Activated CD4-positive, alpha-beta T cell treated with anti-CD3 and anti-CD28 coated beads for 24 hours (primary cell): ENCODE results near the gene ARHGEF3.
A peak's percentile ranks its signal among the peaks of the same experiment; 100 is the strongest.

Source experiments
- DNase-seq, 2 donors: peaks; one replicate each; pipeline ENCODE4 v3.0.0-alpha.2; 2020; ENCODE audit warnings: low read depth in 2 of 2

ARHGEF3 gene

GRCh38 chr3:56801662-56802377 is at the start of gene ARHGEF3:
Gene ARHGEF3 (minus strand): TSS chr3:56801949. CDS start chr3:56801798, 151 bp downstream.
- DNase-seq = peak; percentile 81 to 82

DNA sequence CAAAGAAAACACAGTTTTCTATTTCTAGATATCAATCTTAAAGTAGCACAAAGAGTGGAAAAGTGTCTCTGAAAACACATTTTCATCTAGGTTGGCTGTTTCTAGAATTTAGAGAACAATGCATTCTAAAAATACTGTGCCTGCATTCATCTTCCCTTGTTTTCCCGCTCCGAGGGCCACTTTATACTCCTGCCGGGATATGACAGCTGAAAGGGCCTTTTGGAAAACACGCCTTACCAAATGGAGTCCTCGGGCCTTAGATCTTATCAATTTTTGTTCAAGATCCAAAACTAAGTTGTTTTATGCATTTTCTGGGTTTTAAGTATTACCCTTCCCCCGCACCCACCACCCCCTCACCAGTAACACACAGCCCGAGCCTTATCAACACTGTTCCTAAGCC is 47.9 kb upstream of the ARHGEF3 start:
- DNase-seq = no peak

DNA sequence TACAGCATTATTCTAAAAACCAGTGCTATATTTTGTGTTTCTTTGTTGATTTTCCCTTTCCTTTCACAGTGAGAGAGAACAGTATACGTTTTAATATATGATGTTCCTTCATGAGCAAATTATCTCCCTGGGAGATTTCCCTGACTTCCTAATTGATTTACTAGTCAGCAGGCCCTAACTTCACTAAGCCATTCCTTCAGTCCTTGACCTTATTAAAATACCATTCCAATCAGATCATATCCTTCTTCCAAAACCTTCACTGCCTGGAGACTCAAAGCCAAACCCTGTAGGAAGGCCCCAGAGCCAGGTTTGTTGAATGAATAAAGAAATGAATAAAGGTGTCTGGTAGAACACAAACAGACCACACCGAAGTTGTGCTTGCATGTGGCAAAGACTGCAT is 43.8 kb upstream of the ARHGEF3 start:
- DNase-seq = no peak

DNA sequence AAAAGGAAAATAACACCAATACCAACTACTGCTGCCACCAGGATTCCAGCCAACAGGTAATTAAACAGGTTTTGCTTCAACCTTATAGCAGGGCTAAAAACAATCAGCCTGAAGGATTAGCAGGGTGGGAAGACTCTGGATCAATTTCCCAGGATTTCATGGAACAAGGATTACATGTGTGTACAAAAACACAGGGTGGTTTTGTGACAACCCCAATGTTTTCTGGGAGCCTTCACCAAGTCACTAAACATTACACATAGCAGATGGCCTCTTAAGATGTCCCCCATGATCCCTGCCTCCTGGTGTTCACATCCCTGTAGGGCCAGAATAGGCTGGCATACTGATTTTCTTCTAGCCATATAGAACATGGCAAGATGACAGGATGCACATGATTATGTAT is 42.8 kb upstream of the ARHGEF3 start:
- DNase-seq = no peak

- no peak for DNase-seq
Measured at GRCh38 chr3:56839784-56840715, 38.3 kb upstream of the ARHGEF3 start.

GRCh38 chr3:56838448-56838847 is 36.7 kb upstream of the ARHGEF3 start:
- no peak for DNase-seq

DNA sequence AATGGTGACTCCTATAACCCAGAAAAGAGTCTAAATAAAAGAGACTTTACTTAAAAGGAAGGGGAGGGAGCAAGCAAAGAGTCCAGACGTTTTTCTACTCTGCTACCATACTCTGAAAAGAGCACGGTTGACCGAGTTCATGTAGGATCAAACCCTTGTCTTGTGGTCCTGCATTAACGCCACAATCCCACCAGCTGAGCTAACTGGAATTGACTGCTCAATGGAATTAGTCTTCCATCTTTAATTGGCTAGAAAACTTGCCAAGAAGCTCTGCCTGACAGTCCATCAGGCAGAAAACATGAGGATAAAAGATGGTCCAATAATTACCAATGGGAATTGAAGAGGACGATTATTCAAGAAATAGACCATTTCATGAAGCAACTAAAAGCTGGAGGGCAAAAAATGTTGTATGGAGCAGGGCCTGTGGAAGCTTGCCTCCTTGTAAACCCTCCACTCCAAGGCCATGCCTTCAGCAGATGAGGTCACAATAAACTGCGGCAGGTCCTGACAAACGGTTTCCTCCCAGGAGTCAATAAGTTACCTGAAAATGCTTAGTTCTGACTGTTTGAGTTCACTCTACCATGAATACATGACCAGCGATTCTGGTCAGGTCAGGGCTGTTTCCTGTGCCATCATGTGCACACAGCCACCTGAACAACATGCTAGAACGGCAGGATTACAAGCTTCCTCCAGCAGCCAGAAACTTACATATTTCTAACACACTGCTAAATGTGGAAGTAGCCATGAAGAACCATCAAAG is 35.6 kb upstream of the ARHGEF3 start:
- DNase-seq = no peak

GRCh38 chr3:56836276-56837163 is 34.8 kb upstream of the ARHGEF3 start:
- no peak for DNase-seq

- DNase-seq = no peak
Measured at GRCh38 chr3:56835650-56836227, 34.0 kb upstream of the ARHGEF3 start.

DNA sequence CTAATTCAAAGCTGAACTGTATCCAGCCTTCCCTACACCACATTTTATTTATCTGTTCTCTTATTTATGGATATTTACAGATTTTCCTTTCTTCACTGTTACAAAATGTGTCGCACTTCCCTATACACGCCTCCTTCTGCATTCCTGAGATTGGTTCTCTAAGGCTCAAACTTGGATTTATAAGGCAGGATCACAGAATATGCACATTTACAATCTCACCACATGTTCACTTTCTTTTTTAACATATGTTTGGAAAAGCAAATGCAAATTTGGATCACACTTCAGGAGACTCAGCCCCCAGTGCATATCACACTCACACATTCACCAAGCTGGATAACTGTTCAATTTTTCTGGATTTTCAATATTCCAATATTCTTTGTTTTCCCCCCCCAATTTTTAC is 31.8 kb upstream of the ARHGEF3 start:
- no peak for DNase-seq

GRCh38 chr3:56833022-56833421 is 31.3 kb upstream of the ARHGEF3 start:
- DNase-seq = no peak

DNA sequence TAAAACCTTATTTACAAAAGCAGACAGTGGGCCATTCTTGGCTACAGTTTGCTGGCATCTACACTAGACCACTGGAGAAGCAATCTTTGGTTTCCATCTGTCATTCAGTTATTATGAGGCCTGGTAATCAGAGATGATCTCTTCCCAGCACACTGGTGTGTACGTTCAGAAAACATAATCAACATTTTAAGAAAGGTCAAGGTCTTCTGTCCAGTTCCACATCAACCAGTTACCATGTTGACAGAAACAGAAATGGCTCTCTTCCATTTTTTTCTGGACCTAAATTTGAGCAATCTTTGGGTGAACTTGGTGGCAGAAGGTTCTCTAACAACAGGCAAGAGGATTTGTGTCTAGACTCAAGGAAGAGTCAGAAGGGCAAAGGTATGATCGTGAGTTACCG is 29.8 kb upstream of the ARHGEF3 start:
- no peak for DNase-seq

- DNase-seq = no peak
Measured at GRCh38 chr3:56830884-56831283, 29.1 kb upstream of the ARHGEF3 start.

DNA sequence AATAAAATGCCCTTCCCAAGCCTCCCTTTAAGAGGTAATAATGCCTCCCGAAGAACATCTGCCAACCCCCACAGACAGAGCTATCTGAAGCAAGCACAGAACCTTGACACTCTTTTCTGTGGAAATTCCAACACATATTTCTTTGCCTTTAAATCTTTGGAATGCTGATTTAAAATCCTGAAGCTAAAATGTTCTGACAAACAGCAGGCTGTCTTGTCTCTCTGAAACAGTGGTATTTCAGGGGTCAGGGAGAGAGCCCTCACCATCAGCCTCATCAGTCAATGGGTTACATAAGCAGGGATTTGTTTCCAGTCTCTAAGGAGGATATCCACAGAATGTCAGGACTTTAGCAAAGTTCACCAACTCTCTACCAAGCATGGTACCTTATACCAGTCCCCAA is 27.8 kb upstream of the ARHGEF3 start:
- DNase-seq = no peak

DNA sequence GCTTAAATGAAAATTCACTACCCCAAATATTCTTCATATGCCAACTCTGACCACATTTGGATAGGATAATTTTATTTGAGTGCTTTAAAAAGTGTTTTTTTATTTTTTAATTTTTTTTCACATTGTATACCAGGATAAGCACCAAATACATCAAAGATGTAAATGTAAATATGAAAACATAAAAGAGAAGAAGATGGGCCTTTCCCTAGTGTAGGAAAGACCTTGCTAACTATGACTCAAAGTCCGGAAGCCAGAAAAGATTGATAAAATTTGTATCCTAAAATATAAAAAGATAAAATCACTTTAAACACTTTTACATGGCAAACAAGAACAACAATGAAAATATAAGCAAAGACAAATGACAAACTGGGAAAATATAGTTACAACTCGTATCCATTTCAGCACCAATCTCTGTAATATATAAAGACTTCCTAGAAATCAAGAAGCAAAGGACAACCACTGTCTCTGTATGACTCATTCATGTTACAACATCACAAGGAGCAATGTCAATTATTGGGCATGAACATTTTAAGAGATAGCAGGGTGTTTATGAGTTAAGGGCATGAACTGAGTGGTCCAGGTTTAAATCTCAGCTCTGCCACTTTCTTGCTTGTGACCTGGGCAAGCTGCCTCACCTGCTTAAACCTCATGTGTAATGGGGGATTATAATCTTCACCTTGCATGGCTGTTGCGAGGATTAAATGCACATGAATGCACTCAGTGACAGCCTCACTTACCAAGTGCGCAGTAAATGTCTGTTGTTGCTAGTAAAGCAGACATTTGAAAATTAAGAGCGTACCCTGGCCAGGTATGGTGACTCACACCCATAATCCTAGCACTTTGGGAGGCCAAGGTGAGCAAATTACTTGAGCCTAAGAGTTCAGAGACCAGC is 25.3 kb upstream of the ARHGEF3 start:
- no peak for DNase-seq

DNA sequence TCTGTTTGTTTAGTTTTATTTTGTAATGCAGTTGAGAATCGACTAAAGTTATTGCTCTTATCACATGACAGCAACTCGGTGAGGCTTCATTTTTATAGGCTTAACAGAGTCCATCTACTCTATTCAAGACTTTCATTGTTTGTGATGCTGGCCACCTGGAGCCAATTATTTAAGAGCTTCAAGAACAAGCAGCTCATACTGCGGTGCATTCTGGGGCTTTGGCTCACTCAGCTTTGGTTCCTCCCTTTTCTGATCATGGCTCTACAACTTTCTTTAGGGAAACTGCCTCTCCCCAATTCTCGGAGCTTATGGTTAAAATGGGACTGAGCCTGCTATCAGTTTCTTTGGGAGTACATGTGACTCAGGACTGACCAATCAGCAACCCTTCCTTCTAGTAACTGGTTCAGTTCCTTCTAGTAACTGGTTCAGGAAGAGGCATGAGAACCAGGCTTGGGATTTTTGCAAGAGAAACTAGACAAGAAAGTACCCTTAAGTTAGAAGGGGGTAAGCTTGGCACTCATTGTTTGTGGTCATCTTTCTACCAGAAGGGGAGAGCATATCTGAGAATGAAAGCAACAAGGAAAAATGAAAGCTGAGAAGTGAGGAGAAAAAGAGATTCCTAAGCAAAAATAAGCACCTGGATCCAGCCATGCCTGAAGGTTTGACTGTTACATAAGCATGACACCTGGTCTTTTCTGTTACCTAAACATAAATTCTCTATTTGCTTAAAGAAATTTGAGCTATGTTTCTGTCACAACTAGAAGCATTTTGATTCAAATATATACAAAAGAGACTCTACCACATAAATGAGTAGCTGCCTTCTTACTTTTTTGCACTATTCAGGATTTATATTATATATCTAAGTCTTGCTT is 24.1 kb upstream of the ARHGEF3 start:
- DNase-seq = no peak

- DNase-seq = no peak
Measured at GRCh38 chr3:56823984-56824703, 22.4 kb upstream of the ARHGEF3 start.

- DNase-seq = no peak
Measured at GRCh38 chr3:56823421-56823926, 21.7 kb upstream of the ARHGEF3 start.
